Measurements from ENCODE around the gene CACNB2.

- no peak for TF ChIP-seq EGR1 (IDR thresholded peaks at IDR 0.05; ENCODE audit: low read depth in 2 of 2)
- no peak for TF ChIP-seq REST (IDR thresholded peaks at IDR 0.05)
- TF ChIP-seq CTCF (IDR thresholded peaks at IDR 0.05; ENCODE audit: low read depth, low read length, missing input control), result no peak
- no peak for TF ChIP-seq MAX (IDR thresholded peaks at IDR 0.05)
- no peak for TF ChIP-seq FOXA1 (IDR thresholded peaks at IDR 0.05)
- no peak for TF ChIP-seq SP1 (IDR thresholded peaks at IDR 0.05)
- TF ChIP-seq GABPA (IDR thresholded peaks at IDR 0.05 in 1 of 2, conservative IDR thresholded peaks at IDR 0.05 in 1 of 2), result no peak
- no peak for TF ChIP-seq RAD21 (IDR thresholded peaks at IDR 0.05)
- no peak for TF ChIP-seq JUND (IDR thresholded peaks at IDR 0.05)
- no peak for TF ChIP-seq ZBTB33 (IDR thresholded peaks at IDR 0.05)
Measured at GRCh38 chr10:18376650-18377049, 236.4 kb downstream of the CACNB2 start.

Measured in liver (tissue), 3 donors.